ENCODE data around the gene NCCRP1. TPM values are rescaled to one million over a fixed set of nuclear protein-coding genes. Genes with fewer than 3 reads are reported as not detected.

NCCRP1 gene
- total and polyA plus RNA-seq, 2 donors (not counting 1 experiment from before 2014, with no cell fraction given) = not detected

- no peak overlapping the region for H3K4me2 ChIP-seq (ENCODE audit: extremely low read depth, insufficient read depth, low read length)
- no peaks in the 10 kb centered on the region for H3K36me3 ChIP-seq (ENCODE audit: control insufficient read depth, insufficient read depth, low read length)
- H3K79me2 ChIP-seq (ENCODE audit: control insufficient read depth, insufficient read depth, low read length) = no peaks in the 10 kb centered on the region
- no peaks in the 10 kb centered on the region for H3K9me3 ChIP-seq (ENCODE audit: control insufficient read depth, insufficient read depth, low read depth, low read length)
- no peaks in the 10 kb centered on the region for H3K4me1 ChIP-seq (ENCODE audit: control insufficient read depth, extremely low read depth, insufficient read depth, low read length)
- no peak for DNase-seq (ENCODE audit: low read depth in 2 of 2)
- H4K20me1 ChIP-seq (ENCODE audit: control insufficient read depth, extremely low read depth, insufficient read depth, low read length) = no peaks in the 10 kb centered on the region
- H3K9ac ChIP-seq (ENCODE audit: insufficient read depth, low read length) = no peak overlapping the region
- H3K27ac ChIP-seq (ENCODE audit: insufficient read depth, low read length) = no peak overlapping the region
- no peak overlapping the region for H3K4me3 ChIP-seq (replicated peaks in 1 of 4; ENCODE audit: control extremely low read depth in 1 of 4, insufficient read depth in 1 of 4, low read depth in 3 of 4, low read length in 4 of 4)
- H3K27me3 ChIP-seq (ENCODE audit: control insufficient read depth, insufficient read depth, low read length) = no peaks in the 10 kb centered on the region
- H2AFZ ChIP-seq (ENCODE audit: low read length) = no peak overlapping the region
- no peak for TF ChIP-seq EZH2 (IDR thresholded peaks at IDR 0.05; ENCODE audit: low read length, missing control alignments)
- TF ChIP-seq, protein P1, sequence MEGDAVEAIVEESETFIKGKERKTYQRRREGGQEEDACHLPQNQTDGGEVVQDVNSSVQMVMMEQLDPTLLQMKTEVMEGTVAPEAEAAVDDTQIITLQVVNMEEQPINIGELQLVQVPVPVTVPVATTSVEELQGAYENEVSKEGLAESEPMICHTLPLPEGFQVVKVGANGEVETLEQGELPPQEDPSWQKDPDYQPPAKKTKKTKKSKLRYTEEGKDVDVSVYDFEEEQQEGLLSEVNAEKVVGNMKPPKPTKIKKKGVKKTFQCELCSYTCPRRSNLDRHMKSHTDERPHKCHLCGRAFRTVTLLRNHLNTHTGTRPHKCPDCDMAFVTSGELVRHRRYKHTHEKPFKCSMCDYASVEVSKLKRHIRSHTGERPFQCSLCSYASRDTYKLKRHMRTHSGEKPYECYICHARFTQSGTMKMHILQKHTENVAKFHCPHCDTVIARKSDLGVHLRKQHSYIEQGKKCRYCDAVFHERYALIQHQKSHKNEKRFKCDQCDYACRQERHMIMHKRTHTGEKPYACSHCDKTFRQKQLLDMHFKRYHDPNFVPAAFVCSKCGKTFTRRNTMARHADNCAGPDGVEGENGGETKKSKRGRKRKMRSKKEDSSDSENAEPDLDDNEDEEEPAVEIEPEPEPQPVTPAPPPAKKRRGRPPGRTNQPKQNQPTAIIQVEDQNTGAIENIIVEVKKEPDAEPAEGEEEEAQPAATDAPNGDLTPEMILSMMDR (conservative IDR thresholded peaks at IDR 0.05 in 1 of 2, IDR thresholded peaks at IDR 0.05 in 1 of 2; ENCODE audit: low read depth in 1 of 2, low read length in 2 of 2) = no peak
These were observed 7.8 kb upstream of the NCCRP1 start for GRCh38 chr19:39188960-39189359.

DNA sequence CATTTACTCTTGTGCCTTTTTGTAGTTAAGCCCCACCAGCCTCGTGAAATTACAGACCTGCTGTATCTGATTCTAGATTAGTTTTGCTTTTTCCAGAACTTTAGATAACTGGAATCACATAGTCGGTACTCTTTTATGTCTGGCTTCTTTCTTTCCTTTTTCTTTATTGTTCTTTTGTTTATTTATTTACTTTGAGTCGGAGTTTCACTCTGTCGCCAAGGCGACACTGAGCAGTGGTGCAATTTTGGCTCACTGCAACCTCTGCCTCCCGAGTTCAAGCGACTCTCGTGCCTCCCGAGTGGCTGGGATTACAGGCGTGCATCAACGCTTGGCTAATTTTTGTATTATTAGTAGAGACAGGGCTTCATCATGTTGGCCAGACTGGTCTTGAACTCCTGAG is 6.0 kb upstream of the NCCRP1 start:
- no peak overlapping the region for H3K9ac ChIP-seq (ENCODE audit: insufficient read depth, low read length)
- no peaks in the 10 kb centered on the region for H3K4me1 ChIP-seq (ENCODE audit: control insufficient read depth, extremely low read depth, insufficient read depth, low read length)
- H3K4me3 ChIP-seq (replicated peaks in 1 of 4; ENCODE audit: control extremely low read depth in 1 of 4, insufficient read depth in 1 of 4, low read depth in 3 of 4, low read length in 4 of 4) = no peak overlapping the region
- peaks cover 7% of the 10 kb centered on the region for H3K27me3 ChIP-seq (ENCODE audit: control insufficient read depth, insufficient read depth, low read length)
- H4K20me1 ChIP-seq (ENCODE audit: control insufficient read depth, extremely low read depth, insufficient read depth, low read length) = no peaks in the 10 kb centered on the region
- no peaks in the 10 kb centered on the region for H3K9me3 ChIP-seq (ENCODE audit: control insufficient read depth, insufficient read depth, low read depth, low read length)
- H3K79me2 ChIP-seq (ENCODE audit: control insufficient read depth, insufficient read depth, low read length) = no peaks in the 10 kb centered on the region
- no peak overlapping the region for H3K27ac ChIP-seq (ENCODE audit: insufficient read depth, low read length)
- no peak for DNase-seq (ENCODE audit: low read depth in 2 of 2)
- TF ChIP-seq, protein P1 (conservative IDR thresholded peaks at IDR 0.05 in 1 of 2, IDR thresholded peaks at IDR 0.05 in 1 of 2; ENCODE audit: low read depth in 1 of 2, low read length in 2 of 2) = no peak
- no peak for TF ChIP-seq EZH2 (IDR thresholded peaks at IDR 0.05; ENCODE audit: low read length, missing control alignments)
- no peaks in the 10 kb centered on the region for H3K36me3 ChIP-seq (ENCODE audit: control insufficient read depth, insufficient read depth, low read length)
- no peak overlapping the region for H3K4me2 ChIP-seq (ENCODE audit: extremely low read depth, insufficient read depth, low read length)
- H2AFZ ChIP-seq (ENCODE audit: low read length) = no peak overlapping the region

- Histone ChIP-seq H2AFZ (ENCODE audit: low read length) (no peak overlapping the region), H3K9me3 (ENCODE audit: control insufficient read depth, insufficient read depth, low read depth, low read length) (no peaks in the 10 kb centered on the region), H3K4me1 (ENCODE audit: control insufficient read depth, extremely low read depth, insufficient read depth, low read length) (no peaks in the 10 kb centered on the region), H3K27ac (ENCODE audit: insufficient read depth, low read length) (no peak overlapping the region), H3K4me3 (replicated peaks in 1 of 4; ENCODE audit: control extremely low read depth in 1 of 4, insufficient read depth in 1 of 4, low read depth in 3 of 4, low read length in 4 of 4) (no peak overlapping the region), H3K4me2 (ENCODE audit: extremely low read depth, insufficient read depth, low read length) (no peak overlapping the region), H3K36me3 (ENCODE audit: control insufficient read depth, insufficient read depth, low read length) (no peaks in the 10 kb centered on the region), H3K79me2 (ENCODE audit: control insufficient read depth, insufficient read depth, low read length) (no peaks in the 10 kb centered on the region), H3K9ac (ENCODE audit: insufficient read depth, low read length) (no peak overlapping the region), H3K27me3 (ENCODE audit: control insufficient read depth, insufficient read depth, low read length) (peaks cover 27% of the 10 kb centered on the region), H4K20me1 (ENCODE audit: control insufficient read depth, extremely low read depth, insufficient read depth, low read length) (no peaks in the 10 kb centered on the region)
- DNase-seq (ENCODE audit: low read depth in 2 of 2) = no peak
- TF ChIP-seq, protein P1 (conservative IDR thresholded peaks at IDR 0.05 in 1 of 2, IDR thresholded peaks at IDR 0.05 in 1 of 2; ENCODE audit: low read depth in 1 of 2, low read length in 2 of 2) = no peak
- TF ChIP-seq EZH2 (IDR thresholded peaks at IDR 0.05; ENCODE audit: low read length, missing control alignments) = no peak
These were observed 3.9 kb upstream of the NCCRP1 start for GRCh38 chr19:39192846-39193245.
